ENCODE data around the gene SNRPD3.
"Not testable (repeated sequence)": the region's sequence is repeated elsewhere in the genome, so short reads cannot be mapped to it uniquely, and the experiment has no call there.

DNA sequence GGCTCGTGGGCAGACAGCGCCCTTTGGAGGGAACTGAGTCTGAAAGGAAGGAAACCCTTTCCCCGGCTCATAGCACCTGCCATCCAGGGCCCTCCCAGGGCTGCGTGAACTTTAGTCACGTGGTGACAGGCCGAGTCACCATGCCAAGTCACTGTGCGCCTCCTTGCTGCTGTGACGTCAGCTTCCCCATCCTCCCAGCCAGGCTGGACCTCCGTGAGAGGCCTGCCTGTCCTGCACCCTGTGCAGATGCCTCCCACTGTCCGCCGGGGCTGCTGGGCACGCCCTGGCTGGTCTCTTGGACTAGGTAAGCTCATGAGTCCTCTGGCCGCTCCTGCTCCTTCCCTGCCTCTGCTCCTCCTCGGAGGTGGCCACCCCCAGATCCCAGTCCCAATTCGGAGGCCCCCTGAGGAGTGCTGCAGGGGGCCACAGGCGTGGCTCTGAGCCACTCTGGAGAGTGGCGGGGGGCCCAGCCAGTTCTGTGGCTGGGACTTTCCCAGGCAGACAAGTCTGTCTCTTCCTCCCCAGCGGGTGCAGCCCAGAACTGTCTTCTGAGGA is 51.7 kb downstream of the SNRPD3 start:
- TF ChIP-seq, protein P1, sequence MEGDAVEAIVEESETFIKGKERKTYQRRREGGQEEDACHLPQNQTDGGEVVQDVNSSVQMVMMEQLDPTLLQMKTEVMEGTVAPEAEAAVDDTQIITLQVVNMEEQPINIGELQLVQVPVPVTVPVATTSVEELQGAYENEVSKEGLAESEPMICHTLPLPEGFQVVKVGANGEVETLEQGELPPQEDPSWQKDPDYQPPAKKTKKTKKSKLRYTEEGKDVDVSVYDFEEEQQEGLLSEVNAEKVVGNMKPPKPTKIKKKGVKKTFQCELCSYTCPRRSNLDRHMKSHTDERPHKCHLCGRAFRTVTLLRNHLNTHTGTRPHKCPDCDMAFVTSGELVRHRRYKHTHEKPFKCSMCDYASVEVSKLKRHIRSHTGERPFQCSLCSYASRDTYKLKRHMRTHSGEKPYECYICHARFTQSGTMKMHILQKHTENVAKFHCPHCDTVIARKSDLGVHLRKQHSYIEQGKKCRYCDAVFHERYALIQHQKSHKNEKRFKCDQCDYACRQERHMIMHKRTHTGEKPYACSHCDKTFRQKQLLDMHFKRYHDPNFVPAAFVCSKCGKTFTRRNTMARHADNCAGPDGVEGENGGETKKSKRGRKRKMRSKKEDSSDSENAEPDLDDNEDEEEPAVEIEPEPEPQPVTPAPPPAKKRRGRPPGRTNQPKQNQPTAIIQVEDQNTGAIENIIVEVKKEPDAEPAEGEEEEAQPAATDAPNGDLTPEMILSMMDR (IDR thresholded peaks at IDR 0.05) = not testable (repeated sequence)
- TF ChIP-seq ZFX (IDR thresholded peaks at IDR 0.05; ENCODE audit: borderline replicate concordance) = not testable (repeated sequence)

All from 22Rv1 (cell line).